Measurements from ENCODE around the gene AKAP12.
"Not testable (repeated sequence)": the region's sequence is repeated elsewhere in the genome, so short reads cannot be mapped to it uniquely, and the experiment has no call there.

Gene AKAP12

DNA sequence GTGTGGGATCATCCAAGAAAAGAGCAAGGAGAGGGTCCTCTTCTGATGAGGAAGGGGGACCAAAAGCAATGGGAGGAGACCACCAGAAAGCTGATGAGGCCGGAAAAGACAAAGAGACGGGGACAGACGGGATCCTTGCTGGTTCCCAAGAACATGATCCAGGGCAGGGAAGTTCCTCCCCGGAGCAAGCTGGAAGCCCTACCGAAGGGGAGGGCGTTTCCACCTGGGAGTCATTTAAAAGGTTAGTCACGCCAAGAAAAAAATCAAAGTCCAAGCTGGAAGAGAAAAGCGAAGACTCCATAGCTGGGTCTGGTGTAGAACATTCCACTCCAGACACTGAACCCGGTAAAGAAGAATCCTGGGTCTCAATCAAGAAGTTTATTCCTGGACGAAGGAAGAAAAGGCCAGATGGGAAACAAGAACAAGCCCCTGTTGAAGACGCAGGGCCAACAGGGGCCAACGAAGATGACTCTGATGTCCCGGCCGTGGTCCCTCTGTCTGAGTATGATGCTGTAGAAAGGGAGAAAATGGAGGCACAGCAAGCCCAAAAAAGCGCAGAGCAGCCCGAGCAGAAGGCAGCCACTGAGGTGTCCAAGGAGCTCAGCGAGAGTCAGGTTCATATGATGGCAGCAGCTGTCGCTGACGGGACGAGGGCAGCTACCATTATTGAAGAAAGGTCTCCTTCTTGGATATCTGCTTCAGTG lies 110.8 kb downstream of the AKAP12 start:
- DNase-seq (ENCODE audit: low spot score), result no peak

DNA sequence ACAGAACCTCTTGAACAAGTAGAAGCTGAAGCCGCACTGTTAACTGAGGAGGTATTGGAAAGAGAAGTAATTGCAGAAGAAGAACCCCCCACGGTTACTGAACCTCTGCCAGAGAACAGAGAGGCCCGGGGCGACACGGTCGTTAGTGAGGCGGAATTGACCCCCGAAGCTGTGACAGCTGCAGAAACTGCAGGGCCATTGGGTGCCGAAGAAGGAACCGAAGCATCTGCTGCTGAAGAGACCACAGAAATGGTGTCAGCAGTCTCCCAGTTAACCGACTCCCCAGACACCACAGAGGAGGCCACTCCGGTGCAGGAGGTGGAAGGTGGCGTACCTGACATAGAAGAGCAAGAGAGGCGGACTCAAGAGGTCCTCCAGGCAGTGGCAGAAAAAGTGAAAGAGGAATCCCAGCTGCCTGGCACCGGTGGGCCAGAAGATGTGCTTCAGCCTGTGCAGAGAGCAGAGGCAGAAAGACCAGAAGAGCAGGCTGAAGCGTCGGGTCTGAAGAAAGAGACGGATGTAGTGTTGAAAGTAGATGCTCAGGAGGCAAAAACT lies 111.5 kb downstream of the AKAP12 start:
- no peak for DNase-seq (ENCODE audit: low spot score)

DNA sequence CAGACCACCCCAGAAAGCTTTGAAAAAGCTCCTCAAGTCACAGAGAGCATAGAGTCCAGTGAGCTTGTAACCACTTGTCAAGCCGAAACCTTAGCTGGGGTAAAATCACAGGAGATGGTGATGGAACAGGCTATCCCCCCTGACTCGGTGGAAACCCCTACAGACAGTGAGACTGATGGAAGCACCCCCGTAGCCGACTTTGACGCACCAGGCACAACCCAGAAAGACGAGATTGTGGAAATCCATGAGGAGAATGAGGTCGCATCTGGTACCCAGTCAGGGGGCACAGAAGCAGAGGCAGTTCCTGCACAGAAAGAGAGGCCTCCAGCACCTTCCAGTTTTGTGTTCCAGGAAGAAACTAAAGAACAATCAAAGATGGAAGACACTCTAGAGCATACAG lies 112.0 kb downstream of the AKAP12 start:
- no peak for DNase-seq (ENCODE audit: low spot score)

- DNase-seq (ENCODE audit: low spot score), result no peak
Measured at GRCh38 chr6:151352410-151353396, 112.9 kb downstream of the AKAP12 start.

DNA sequence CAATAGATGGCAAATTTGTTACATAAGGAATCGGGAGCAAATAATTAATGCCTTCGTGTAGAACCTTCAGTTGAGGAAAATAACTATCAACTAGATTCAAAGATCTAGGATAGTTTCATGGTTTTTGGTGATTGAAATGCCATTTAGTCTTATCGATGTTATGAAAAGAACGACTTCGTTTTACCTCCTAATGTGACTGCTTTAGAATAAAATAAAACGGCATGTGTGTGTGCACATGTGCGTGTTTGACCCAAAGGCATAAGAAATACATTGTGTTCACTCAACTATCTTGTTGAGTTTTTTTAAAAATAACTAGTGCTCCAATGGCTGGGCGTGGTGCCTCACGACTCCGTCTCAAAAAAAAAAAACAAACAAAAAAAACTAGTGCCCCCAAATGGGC lies 114.0 kb downstream of the AKAP12 start:
- no peak for DNase-seq (ENCODE audit: low spot score)

GRCh38 chr6:151356983-151357382 lies 117.2 kb downstream of the AKAP12 start:
- not testable (repeated sequence) for DNase-seq (ENCODE audit: low spot score)

DNA sequence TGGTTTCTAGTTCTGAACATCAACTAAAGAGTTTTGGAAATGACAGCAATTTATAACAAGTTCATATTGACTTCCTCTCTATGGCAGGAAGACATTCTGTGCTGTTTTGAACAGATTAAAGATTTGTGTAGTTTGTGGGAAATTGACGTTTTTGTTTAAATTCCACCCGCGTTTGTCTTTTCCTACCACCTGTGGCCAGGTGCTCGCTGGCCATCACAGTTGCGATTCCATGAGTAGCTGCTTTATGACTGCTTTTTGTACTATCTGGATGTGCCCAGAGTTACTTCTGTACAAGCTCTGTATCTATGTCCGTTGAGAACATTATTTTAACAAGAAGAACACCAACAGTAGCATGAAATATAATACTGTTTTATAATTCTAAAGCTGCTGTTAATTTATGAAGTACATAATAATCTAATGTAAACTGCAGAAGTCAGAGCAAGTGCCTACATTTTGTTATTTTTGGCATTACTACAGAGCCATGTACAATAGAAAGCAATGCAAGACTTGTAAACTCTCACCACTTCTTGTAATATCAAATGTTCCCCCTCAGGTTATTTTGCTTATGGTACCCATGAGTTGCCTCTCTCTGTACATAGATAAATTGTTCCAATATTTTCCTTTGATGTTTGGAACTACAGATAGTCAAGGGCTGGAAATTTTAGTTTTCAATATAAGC lies 118.1 kb downstream of the AKAP12 start:
- no peak for DNase-seq (ENCODE audit: low spot score)

GRCh38 chr6:151358475-151358874 lies 118.7 kb downstream of the AKAP12 start:
- no peak for DNase-seq (ENCODE audit: low spot score)

DNA sequence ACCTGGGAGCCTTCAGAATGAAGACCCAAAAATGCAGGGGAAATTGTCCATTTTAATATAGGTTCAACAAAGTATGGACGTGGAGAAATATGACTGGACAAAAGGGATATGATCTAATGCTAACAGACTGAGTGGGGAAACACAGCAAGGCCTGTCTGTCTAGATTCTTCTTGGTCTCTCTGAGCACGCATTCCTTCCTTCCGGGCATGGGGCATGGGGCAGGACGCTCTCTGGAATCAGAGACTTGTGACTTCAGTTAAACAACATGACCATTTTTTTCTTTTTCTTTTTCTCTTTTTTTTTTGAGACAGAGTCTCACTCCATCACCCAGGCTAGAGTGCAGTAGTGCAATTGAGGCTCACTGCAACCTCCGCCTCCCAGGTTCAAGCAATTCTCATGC lies 119.7 kb downstream of the AKAP12 start:
- no peak for DNase-seq (ENCODE audit: low spot score)

DNA sequence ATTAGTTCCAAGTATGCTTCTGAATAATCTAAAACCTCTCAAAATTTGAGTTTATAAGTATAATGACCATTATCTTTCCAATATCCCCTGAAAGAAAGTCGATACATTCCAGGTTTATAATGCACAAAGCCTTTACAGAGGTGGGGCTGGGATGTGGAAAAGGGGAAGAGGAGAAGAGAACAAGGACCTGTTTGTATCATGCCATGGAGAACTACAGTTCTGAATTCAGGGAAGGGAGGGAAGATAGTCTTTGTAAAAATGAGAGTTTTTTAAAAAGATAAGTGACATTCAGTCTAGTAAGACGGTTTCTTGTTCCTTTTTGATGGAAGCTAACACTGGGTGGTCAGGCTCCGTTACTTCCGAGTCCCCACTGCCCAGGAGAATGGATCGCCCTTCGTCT lies 125.5 kb downstream of the AKAP12 start:
- DNase-seq (ENCODE audit: low spot score), result no peak

- DNase-seq (ENCODE audit: low spot score), result no peak
Measured at GRCh38 chr6:151370509-151371078, 130.8 kb downstream of the AKAP12 start.

GRCh38 chr6:151372164-151372563 lies 132.4 kb downstream of the AKAP12 start:
- no peak for DNase-seq (ENCODE audit: low spot score)

DNA sequence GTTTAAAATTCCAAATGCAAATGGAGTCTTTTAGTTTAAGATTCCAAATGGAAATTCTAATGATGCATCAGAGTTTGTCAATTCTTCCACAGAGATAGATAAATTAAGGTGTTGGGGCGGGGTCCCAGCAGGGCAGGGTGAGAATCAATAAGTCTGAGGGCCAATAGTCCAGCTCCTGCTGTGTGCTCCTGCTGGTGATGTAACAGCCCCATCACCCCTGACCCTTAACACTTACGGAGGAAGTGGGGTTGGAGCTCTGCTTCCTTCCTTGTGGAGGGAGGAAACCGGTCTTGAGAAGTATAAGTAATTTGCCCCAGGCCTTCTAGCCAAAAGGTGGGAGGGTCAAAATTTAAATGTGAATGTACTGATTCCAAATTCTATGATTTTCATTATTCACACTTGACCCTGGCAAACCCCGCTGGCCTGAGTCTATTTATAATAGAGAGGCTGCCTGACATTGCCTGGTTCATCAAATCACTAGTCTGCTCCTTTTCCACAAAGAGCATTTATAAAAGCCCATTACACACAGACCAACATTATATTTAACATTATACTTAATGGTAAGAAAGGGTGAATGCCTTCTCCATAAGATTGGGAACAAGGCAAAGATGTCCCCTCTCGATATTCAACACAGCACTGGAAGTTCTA lies 134.4 kb downstream of the AKAP12 start:
- no peak for DNase-seq (ENCODE audit: low spot score)

DNA sequence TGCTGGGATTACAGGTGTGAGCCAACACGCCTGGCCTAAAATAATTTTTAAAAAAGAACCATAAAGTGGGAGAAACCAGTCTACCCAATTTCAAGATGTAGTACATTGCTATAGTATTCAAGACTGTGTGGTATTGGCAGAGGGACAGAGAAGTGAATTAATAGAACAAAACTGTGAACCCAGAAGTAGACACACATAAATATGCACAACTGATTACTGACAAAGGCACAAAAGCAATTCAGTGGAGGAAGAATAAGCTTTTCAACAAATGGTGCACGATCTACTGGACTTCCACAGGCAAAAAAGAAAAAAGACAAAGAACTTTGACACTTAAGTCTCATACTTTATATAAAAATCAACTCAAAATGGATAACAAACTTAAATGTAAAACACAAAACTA lies 136.1 kb downstream of the AKAP12 start:
- no peak for DNase-seq (ENCODE audit: low spot score)

- DNase-seq (ENCODE audit: low spot score), result no peak
Measured at GRCh38 chr6:151376440-151376839, 136.7 kb downstream of the AKAP12 start.

DNA sequence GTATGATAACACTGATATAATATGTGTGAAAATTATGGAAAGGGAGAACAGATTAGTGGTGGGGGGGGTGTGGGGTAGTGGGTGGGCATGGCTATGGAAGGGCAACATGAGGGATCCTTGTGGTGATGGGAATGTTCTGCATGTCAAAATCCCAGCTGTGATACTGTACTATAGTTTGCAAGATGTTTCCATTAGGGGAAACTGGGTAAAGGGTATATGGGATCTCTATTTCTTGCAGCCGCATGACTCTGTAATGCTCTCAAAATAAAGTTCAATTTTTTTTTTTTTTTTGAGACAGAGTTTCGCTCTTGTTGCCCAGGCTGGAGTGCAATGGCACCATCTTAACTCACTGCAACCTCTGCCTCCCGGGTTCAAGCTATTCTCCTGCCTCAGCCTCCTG lies 137.3 kb downstream of the AKAP12 start:
- no peak for DNase-seq (ENCODE audit: low spot score)

GRCh38 chr6:151379933-151380847 lies 140.4 kb downstream of the AKAP12 start:
- no peak for DNase-seq (ENCODE audit: low spot score)

DNA sequence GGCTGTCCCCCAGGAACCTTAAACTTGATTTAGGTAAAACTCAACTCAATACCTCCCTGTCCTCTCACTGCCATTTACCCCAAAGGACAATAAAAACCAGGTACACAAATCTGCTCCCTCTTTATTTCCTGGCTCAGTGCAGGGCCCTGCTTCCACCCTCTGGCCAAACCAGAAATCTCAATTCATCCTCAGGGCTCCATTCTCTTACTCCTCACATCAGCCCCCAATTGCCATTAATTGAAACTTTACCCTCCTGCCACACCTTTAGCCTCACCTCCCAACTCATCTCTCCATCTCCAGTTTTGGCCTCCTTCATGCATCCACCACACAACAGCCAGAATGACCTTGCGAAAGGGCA lies 141.1 kb downstream of the AKAP12 start:
- DNase-seq (ENCODE audit: low spot score), result no peak

- DNase-seq (ENCODE audit: low spot score), result no peak
Measured at GRCh38 chr6:151381722-151382121, 142.0 kb downstream of the AKAP12 start.

DNA sequence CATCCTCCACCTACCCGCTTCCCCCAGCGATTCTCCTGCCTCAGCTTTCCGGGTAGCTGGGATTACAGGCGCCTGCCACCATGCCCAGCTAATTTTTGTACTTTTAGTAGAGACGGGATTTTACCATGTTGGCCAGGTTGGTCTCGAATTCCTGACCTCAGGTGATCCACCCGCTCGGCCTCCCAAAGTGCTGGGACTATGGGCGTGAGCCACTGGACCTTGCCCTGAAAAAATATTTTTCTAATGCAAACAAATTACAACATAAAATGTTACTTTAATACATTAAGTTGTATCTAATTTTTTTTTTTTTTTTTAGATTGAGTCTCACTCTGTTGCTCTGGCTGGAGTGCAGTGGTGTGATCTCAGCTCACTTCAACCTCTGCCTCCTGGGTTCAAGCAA lies 142.9 kb downstream of the AKAP12 start:
- DNase-seq (ENCODE audit: low spot score), result not testable (repeated sequence)

DNA sequence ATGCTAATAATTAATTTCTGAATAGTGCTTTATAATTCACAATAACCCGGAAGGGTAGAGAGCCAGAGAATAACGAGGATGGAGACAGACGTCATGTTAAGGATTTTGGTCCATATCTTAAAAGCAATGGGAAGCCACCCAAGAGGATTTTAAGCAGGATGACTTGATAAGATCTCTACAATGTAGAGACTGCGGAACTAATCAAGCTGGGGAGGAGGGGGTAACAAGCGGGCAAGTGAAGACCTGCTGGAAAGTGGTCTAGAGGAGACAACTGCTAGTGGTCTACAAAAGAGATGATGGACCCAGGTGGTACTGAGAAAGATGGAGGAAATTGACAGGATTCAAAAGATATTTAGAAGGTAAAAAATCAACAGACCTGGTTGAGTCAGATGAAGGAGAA lies 144.4 kb downstream of the AKAP12 start:
- no peak for DNase-seq (ENCODE audit: low spot score)
